Ishikawa (cell line): Measurements from ENCODE around the gene CHIA.

Experiments
- CREB1 ChIP-seq: IDR thresholded peaks from 2 replicates; pipeline ENCODE4 v1.6.1; 2012; ENCODE audit warnings: low read depth
- EP300 ChIP-seq: IDR thresholded peaks from 2 replicates; pipeline ENCODE4 v1.6.1; 2012; ENCODE audit warnings: borderline replicate concordance
- FOXM1 ChIP-seq: IDR thresholded peaks from 2 replicates; pipeline ENCODE4 v1.6.1; 2012; ENCODE audit warnings: low read depth, borderline replicate concordance
- MAX ChIP-seq: IDR thresholded peaks from 2 replicates; pipeline ENCODE4 v1.6.1; 2012
- NFIC ChIP-seq: IDR thresholded peaks from 2 replicates; pipeline ENCODE4 v1.6.1; 2012
- REST ChIP-seq: IDR thresholded peaks from 2 replicates; pipeline ENCODE4 v1.6.1; 2012; ENCODE audit warnings: low read depth, mild to moderate bottlenecking
- TAF1 ChIP-seq: IDR thresholded peaks from 2 replicates; pipeline ENCODE4 v1.6.1; 2012; ENCODE audit warnings: low read depth, mild to moderate bottlenecking
- TEAD4 ChIP-seq: IDR thresholded peaks from 2 replicates; pipeline ENCODE4 v1.6.1; 2012
- ZBTB7A ChIP-seq: IDR thresholded peaks from 2 replicates; pipeline ENCODE4 v1.6.1; 2012; ENCODE audit warnings: low read depth

- TF ChIP-seq EP300 (no peak), MAX (no peak), TEAD4 (no peak), TAF1 (no peak), NFIC (no peak), CREB1 (no peak), ZBTB7A (no peak), REST (no peak), FOXM1 (no peak)
Measured at GRCh38 chr1:111323231-111323630, 32.6 kb downstream of the CHIA start.
